ENCODE results near the gene ZMAT5.

The ZMAT5 gene

GRCh38 chr22:29766632-29767170, at the start of gene ZMAT5:
Gene ZMAT5 (minus strand): TSS chr22:29767007. CDS start chr22:29748544, 18,463 bp downstream.
- peak; percentile 90 to 96 for DNase-seq

- no peak for DNase-seq
These were observed 49.7 kb upstream of the ZMAT5 start for GRCh38 chr22:29816539-29816938.

GRCh38 chr22:29816128-29816527, 49.3 kb upstream of the ZMAT5 start:
- DNase-seq: peak in 1 of 2 experiments; percentile 8

- DNase-seq: no peak
These were observed 48.8 kb upstream of the ZMAT5 start for GRCh38 chr22:29815580-29815979.

GRCh38 chr22:29814003-29814402, 47.2 kb upstream of the ZMAT5 start:
- no peak for DNase-seq

GRCh38 chr22:29813563-29813962, 46.8 kb upstream of the ZMAT5 start:
- no peak for DNase-seq

- DNase-seq: no peak
These were observed 46.3 kb upstream of the ZMAT5 start for GRCh38 chr22:29813126-29813525.

- DNase-seq: no peak
These were observed 44.6 kb upstream of the ZMAT5 start for GRCh38 chr22:29811377-29811776.

GRCh38 chr22:29810216-29810615, 43.4 kb upstream of the ZMAT5 start:
- no peak for DNase-seq

GRCh38 chr22:29806196-29806595, 39.4 kb upstream of the ZMAT5 start:
- DNase-seq: no peak

GRCh38 chr22:29804985-29805384, 38.2 kb upstream of the ZMAT5 start:
- no peak for DNase-seq

GRCh38 chr22:29803190-29803589, 36.4 kb upstream of the ZMAT5 start:
- DNase-seq: no peak

- no peak for DNase-seq
These were observed 35.0 kb upstream of the ZMAT5 start for GRCh38 chr22:29801796-29802195.

GRCh38 chr22:29801153-29801552, 34.3 kb upstream of the ZMAT5 start:
- no peak for DNase-seq

- DNase-seq: no peak
These were observed 32.4 kb upstream of the ZMAT5 start for GRCh38 chr22:29799217-29799680.

- DNase-seq: no peak
These were observed 32.0 kb upstream of the ZMAT5 start for GRCh38 chr22:29798801-29799200.

- DNase-seq: no peak
These were observed 31.5 kb upstream of the ZMAT5 start for GRCh38 chr22:29798318-29798717.

- DNase-seq: no peak
These were observed 30.5 kb upstream of the ZMAT5 start for GRCh38 chr22:29797351-29797750.

- DNase-seq: no peak
These were observed 28.9 kb upstream of the ZMAT5 start for GRCh38 chr22:29795663-29796062.

GRCh38 chr22:29793396-29793795, 26.6 kb upstream of the ZMAT5 start:
- no peak for DNase-seq

- DNase-seq: no peak
These were observed 23.3 kb upstream of the ZMAT5 start for GRCh38 chr22:29790061-29790460.

GRCh38 chr22:29788339-29789279, 21.8 kb upstream of the ZMAT5 start:
- DNase-seq: no peak

- no peak for DNase-seq
These were observed 20.7 kb upstream of the ZMAT5 start for GRCh38 chr22:29787371-29787980.

GRCh38 chr22:29786031-29786430, 19.2 kb upstream of the ZMAT5 start:
- DNase-seq: no peak

Measured in NCI-H526 (cell line).